Loucy (cell line): ENCODE measurements around the gene GPC5.
A peak's percentile ranks its signal among the peaks of the same experiment; 100 is the strongest.

Experiments used
- H2AFZ ChIP-seq: fragments of 200-600 bp; sonication (generic); 2 replicates; pipeline ENCODE4 v1.6.0; 2016; ENCODE audit warnings: antibody characterized with exemption, mild to moderate bottlenecking, low read length, moderate library complexity
- H3F3A ChIP-seq: fragments of 200-600 bp; 2 replicates; pipeline ENCODE4 v1.6.0; 2016; ENCODE audit warnings: antibody characterized with exemption, low read depth, mild to moderate bottlenecking
- H3K27me3 ChIP-seq: fragments of 200-600 bp; sonication (generic); 2 replicates; pipeline ENCODE4 v1.6.1; 2014; ENCODE audit warnings: low read length, mild to moderate bottlenecking; ENCODE audit not compliant: insufficient read depth, poor library complexity, severe bottlenecking
- H3K36me3 ChIP-seq: fragments of 200-600 bp; sonication (generic); 2 replicates; pipeline ENCODE4 v1.6.1; 2016; ENCODE audit warnings: low read length; ENCODE audit not compliant: insufficient read depth
- H3K4me1 ChIP-seq: fragments of 200-600 bp; sonication (generic); 2 replicates; pipeline ENCODE4 v1.5.1; 2014; ENCODE audit warnings: low read length, mild to moderate bottlenecking; ENCODE audit not compliant: insufficient read depth, poor library complexity, severe bottlenecking
- H3K4me2 ChIP-seq: fragments of 200-600 bp; sonication (generic); 2 replicates; pipeline ENCODE4 v1.6.0; 2014; ENCODE audit warnings: antibody characterized with exemption, low read length, low read depth, mild to moderate bottlenecking; ENCODE audit not compliant: poor library complexity, severe bottlenecking
- H3K4me3 ChIP-seq: fragments of 200-600 bp; sonication (generic); 2 replicates; pipeline ENCODE4 v1.5.1; 2014; ENCODE audit warnings: low read length, mild to moderate bottlenecking, mixed read lengths; ENCODE audit not compliant: poor library complexity, severe bottlenecking
- H3K79me2 ChIP-seq: fragments of 200-600 bp; sonication (generic); 2 replicates; pipeline ENCODE4 v1.6.1; 2014; ENCODE audit warnings: low read length; ENCODE audit not compliant: insufficient read depth
- H3K9ac ChIP-seq: fragments of 200-600 bp; sonication (generic); 2 replicates; pipeline ENCODE4 v1.6.0; 2014; ENCODE audit warnings: mild to moderate bottlenecking, low read depth, low read length, moderate library complexity; ENCODE audit not compliant: poor library complexity, severe bottlenecking
- H3K9me2 ChIP-seq: fragments of 200-600 bp; sonication (generic); replicated peaks from 2 replicates; pipeline ENCODE4 v1.6.1; 2016; ENCODE audit warnings: low read depth, low read length, mixed read lengths
- H3K9me3 ChIP-seq: fragments of 200-600 bp; sonication (generic); 2 replicates; pipeline ENCODE4 v1.6.1; 2014; ENCODE audit warnings: mild to moderate bottlenecking, antibody characterized with exemption, low read length, low read depth; ENCODE audit not compliant: insufficient read depth
- H4K20me1 ChIP-seq: fragments of 200-600 bp; sonication (generic); 2 replicates; pipeline ENCODE4 v1.6.0; 2014; ENCODE audit warnings: antibody characterized with exemption, low read length, mild to moderate bottlenecking; ENCODE audit not compliant: insufficient read depth, poor library complexity, severe bottlenecking
- CTCF ChIP-seq: fragments of 200-600 bp; sonication (generic); conservative IDR thresholded peaks from 2 replicates; pipeline ENCODE4 v1.5.1; 2014; ENCODE audit warnings: mild to moderate bottlenecking, antibody characterized with exemption, low read length
- EZH2phosphoT487 ChIP-seq: fragments of 200-600 bp; IDR thresholded peaks from 2 replicates; pipeline ENCODE4 v1.6.1; 2018; ENCODE audit warnings: antibody characterized with exemption, mild to moderate bottlenecking, moderate library complexity, borderline replicate concordance

Gene GPC5

GRCh38 chr13:91355099-91355825 is 43.2 kb upstream of the GPC5 start:
- no peak overlapping the region for H3K4me3 ChIP-seq
- H3K36me3 ChIP-seq: peaks cover 71% of the 10 kb centered on the region
- no peaks in the 10 kb centered on the region for H3K27me3 ChIP-seq
- H3K9ac ChIP-seq: peak overlapping the region; percentile 5
- peak overlapping the region; percentile 97 for H3K4me2 ChIP-seq
- no peaks in the 10 kb centered on the region for H3K9me3 ChIP-seq
- peaks cover 57% of the 10 kb centered on the region for H3K79me2 ChIP-seq
- H4K20me1 ChIP-seq: peaks cover 89% of the 10 kb centered on the region
- H3K9me2 ChIP-seq: no peaks in the 10 kb centered on the region
- TF ChIP-seq CTCF: no peak
- no peak for TF ChIP-seq EZH2phosphoT487
- peaks cover 12% of the 10 kb centered on the region; the same call in 1 of the 2 replicates for H3F3A ChIP-seq
- H2AFZ ChIP-seq: no peak overlapping the region
- peaks cover 35% of the 10 kb centered on the region for H3K4me1 ChIP-seq

GRCh38 chr13:91355826-91356710 is 42.4 kb upstream of the GPC5 start:
- Histone ChIP-seq H3K36me3 (peaks cover 63% of the 10 kb centered on the region), H3K9ac (no peak overlapping the region), H3K9me3 (no peaks in the 10 kb centered on the region), H3K9me2 (no peaks in the 10 kb centered on the region), H3K4me2 (peak overlapping the region; percentile 97), H4K20me1 (peaks cover 81% of the 10 kb centered on the region), H3K4me3 (no peak overlapping the region), H3F3A (peaks cover 12% of the 10 kb centered on the region; the same call in 1 of the 2 replicates), H2AFZ (no peak overlapping the region), H3K79me2 (peaks cover 48% of the 10 kb centered on the region), H3K4me1 (peaks cover 32% of the 10 kb centered on the region), H3K27me3 (no peaks in the 10 kb centered on the region)
- TF ChIP-seq CTCF (no peak), EZH2phosphoT487 (no peak)

- H3K9me2 ChIP-seq: no peaks in the 10 kb centered on the region
- peaks cover 22% of the 10 kb centered on the region for H3K4me1 ChIP-seq
- no peak overlapping the region for H2AFZ ChIP-seq
- H3K9ac ChIP-seq: no peak overlapping the region
- no peak overlapping the region for H3K4me2 ChIP-seq
- H3F3A ChIP-seq: peaks cover 12% of the 10 kb centered on the region; the same call in 1 of the 2 replicates
- peaks cover 53% of the 10 kb centered on the region for H3K36me3 ChIP-seq
- TF ChIP-seq CTCF: no peak
- peaks cover 71% of the 10 kb centered on the region for H4K20me1 ChIP-seq
- H3K9me3 ChIP-seq: no peaks in the 10 kb centered on the region
- no peak overlapping the region for H3K4me3 ChIP-seq
- H3K79me2 ChIP-seq: peaks cover 38% of the 10 kb centered on the region
- no peaks in the 10 kb centered on the region for H3K27me3 ChIP-seq
These were observed 41.4 kb upstream of the GPC5 start for GRCh38 chr13:91356919-91357612.
